A673 (cell line): ENCODE measurements around the gene CDK4.

Experiments used
- EZH2 ChIP-seq: fragments of 200-600 bp; sonication (generic); IDR thresholded peaks from 2 replicates; pipeline ENCODE4 v1.6.1; 2017; ENCODE audit warnings: borderline replicate concordance, low read depth, mild to moderate bottlenecking, mixed read lengths, antibody characterized with exemption, low read length; ENCODE audit not compliant: poor library complexity, severe bottlenecking
- TF ChIP-seq, protein P1 (sequence below): fragments of 300-800, 200-600 bp; sonication (generic); conservative IDR thresholded peaks from 2 replicates; pipeline ENCODE4 v1.5.1; 2017; ENCODE audit warnings: low read depth, mild to moderate bottlenecking, antibody characterized with exemption, low read length, moderate library complexity, mixed read lengths

DNA sequence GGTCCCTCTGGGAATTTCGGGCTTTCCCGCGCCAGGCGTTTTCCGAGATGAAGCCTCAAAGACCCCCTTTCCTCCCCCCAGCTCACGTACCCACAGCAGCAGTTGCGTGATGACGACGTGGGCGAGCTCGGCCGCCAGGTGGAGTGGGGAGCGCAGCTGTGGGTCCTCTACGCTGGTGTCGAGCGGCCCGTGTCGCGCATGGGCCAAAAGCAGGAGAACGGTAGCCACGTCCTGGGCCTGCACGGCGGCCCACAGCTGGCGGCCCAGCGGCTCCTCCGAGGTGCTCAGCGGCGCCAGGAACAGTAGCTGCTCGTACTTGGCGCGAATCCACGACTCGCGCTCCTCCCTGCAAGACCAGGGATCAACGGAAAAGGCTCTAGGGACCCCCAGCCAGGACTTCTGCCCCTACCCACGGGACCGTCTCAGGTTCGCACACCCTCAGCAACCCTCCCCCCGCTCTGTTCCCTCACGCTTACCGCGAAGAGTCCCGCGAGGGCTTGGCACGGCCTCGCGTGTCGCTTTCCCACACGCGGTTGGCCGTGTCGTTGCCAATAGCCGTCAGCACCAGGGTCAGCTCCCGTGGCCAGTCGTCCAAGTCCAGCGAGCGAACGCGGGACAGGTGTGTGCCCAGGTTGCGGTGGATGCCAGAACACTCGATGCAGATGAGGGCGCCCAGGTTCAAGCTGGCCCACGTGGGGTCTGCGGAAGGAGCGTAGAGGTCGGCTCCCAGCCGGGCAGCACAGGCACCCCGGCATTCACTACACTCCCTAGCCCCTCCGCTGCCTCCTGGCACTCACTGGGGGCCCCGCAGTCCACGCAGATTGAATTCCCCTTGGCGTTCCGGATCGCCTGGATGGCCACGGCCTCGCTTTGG, 25.0 kb downstream of the CDK4 start:
- TF ChIP-seq, protein P1, sequence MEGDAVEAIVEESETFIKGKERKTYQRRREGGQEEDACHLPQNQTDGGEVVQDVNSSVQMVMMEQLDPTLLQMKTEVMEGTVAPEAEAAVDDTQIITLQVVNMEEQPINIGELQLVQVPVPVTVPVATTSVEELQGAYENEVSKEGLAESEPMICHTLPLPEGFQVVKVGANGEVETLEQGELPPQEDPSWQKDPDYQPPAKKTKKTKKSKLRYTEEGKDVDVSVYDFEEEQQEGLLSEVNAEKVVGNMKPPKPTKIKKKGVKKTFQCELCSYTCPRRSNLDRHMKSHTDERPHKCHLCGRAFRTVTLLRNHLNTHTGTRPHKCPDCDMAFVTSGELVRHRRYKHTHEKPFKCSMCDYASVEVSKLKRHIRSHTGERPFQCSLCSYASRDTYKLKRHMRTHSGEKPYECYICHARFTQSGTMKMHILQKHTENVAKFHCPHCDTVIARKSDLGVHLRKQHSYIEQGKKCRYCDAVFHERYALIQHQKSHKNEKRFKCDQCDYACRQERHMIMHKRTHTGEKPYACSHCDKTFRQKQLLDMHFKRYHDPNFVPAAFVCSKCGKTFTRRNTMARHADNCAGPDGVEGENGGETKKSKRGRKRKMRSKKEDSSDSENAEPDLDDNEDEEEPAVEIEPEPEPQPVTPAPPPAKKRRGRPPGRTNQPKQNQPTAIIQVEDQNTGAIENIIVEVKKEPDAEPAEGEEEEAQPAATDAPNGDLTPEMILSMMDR, result peak; percentile 49
- no peak for TF ChIP-seq EZH2
